Inflammatory macrophage treated with lipopolysaccharide for 1 hour (primary cell): ENCODE measurements around the gene EFCAB8.
A peak's percentile ranks its signal among the peaks of the same experiment; 100 is the strongest.
"Not testable (repeated sequence)": the region's sequence is repeated elsewhere in the genome, so short reads cannot be mapped to it uniquely, and the experiment has no call there.

Source experiments
- DNase-seq, 2 donors: peaks; one replicate each; pipeline ENCODE4 v3.0.0-alpha.2; 2020 to 2022

EFCAB8 gene

GRCh38 chr20:32960849-32961731 lies 102.4 kb downstream of the EFCAB8 start:
- DNase-seq, result no peak

DNA sequence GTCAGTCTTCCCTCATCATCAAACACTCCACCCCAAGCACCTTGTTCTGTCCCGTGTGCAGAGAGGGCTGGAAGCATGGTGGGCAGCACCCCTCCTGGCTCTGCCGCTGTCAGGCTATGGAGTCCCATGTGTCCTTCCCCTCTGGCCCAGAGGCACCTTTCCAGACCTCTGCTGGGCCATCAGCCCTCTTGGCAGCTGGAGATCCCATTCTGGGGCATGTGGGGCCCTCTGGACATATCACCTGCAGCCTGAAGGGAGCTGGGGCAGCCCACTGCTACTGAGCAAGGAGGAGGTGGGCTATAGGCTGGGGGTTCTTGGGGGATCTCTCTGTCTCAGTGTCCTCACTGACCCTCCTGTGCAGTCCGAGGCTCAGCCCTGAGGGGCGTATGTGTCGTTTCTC lies 103.3 kb downstream of the EFCAB8 start:
- no peak for DNase-seq

GRCh38 chr20:32962646-32963045 lies 103.9 kb downstream of the EFCAB8 start:
- not testable (repeated sequence) for DNase-seq

- DNase-seq, result no peak
Measured at GRCh38 chr20:32963176-32963575, 104.5 kb downstream of the EFCAB8 start.

GRCh38 chr20:32964575-32964974 lies 105.9 kb downstream of the EFCAB8 start:
- no peak for DNase-seq

GRCh38 chr20:32965115-32965514 lies 106.4 kb downstream of the EFCAB8 start:
- DNase-seq, result no peak

GRCh38 chr20:32965581-32966373 lies 107.1 kb downstream of the EFCAB8 start:
- DNase-seq, result no peak

GRCh38 chr20:32966382-32966781 lies 107.7 kb downstream of the EFCAB8 start:
- DNase-seq, result no peak

DNA sequence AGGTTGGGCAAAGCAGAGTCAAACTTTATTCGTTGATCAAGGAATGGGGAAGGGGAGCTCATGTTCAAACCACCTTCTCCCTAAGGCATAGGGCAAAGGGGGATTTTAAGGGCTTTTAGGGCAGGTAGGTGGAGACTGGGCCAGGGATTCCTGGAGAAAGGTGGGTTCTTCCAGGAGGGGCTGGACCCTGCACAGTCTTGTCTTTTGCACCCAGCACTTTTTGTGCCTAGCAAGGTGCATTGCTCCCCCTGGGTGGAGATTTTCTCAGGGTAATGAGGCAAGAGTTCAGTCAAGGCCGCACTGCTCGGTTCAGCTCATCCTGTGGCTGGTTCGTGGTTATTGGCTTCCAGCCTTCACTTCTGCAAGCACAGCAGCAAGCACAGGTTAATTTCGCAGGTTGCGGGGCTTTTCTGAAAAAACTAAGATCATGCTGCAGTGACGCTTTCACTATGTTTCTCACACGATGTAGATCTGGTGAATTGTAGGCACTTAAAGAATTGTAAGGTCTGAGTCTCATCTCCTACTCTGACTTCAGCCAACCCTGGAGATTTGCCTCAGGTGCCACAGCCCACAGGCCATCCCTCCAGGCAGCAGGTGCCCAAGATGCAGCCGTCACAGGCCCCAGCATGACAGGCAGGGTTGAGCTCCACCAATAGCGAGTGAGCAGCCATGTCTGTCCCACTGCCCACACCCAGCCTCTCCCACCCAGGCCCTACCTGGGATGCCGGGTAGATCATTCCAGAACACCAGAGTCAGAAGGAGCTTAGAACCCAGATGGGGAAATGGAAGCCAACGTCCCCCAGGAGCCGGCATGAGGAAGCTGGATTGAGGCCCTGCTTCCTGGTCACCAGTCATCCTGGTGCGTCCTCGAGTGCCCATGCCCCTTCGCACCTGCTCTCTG lies 108.4 kb downstream of the EFCAB8 start:
- no peak for DNase-seq

DNA sequence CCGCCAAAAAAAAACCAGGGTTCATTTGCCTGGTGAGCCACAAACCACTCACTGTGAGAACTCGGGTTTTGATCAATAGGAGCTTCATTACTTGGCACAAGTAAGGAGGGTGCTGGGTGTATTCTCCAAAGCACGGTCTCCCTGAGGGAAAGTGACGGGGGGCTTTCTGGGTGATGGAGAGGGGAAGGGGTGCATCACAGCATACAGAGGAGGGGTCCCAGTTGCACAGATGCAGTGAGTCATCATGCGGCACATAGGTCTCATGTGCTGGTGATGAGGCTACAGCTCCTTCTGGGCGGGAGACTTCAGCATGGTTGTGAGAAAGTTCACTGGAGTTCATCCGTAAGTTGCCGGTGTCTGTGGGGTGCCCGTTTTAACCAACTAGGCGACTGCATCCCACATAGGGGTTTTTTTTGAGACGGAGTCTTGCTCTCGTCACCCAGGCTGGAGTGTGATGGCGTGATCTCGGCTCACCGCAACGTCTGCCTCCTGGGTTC lies 109.3 kb downstream of the EFCAB8 start:
- no peak for DNase-seq

GRCh38 chr20:32968478-32969241 lies 109.9 kb downstream of the EFCAB8 start:
- DNase-seq, result no peak

DNA sequence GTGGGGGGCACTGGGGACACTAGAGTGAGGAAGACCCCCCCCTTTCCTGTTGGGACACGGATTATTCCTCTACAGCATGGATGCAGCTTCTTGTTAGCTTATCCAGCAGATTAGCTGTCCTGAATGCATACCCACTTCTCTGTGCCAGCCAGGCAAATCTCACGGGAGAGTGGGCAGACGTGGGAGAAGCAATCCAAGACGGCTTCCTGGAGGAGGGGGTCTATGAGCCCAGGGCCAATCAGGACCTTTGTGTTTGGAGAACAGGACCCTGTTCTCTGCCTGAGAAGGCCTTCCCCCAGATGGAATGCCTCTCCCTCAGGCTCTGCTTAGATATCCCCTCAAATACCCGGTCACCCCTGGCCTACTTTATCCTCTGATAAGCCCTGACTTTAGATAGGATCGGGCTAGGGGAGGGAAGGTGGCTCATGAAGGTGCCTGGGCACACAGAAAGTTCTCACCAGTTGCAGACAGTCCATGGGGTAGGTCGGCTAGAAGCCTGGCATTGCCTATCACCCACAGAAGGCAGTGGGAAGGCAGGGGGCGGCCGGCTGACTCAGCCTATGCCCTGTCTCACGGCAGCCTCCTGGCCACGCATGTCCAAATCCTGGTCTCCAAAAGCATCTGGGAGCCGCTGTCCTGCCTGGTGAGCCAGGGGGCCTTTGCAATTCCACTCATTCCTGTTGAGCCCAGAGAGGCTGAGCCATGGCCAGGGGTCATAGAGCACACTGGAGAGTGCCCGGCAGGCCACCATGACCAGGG lies 110.8 kb downstream of the EFCAB8 start:
- no peak for DNase-seq

- no peak for DNase-seq
Measured at GRCh38 chr20:32970115-32970972, 111.6 kb downstream of the EFCAB8 start.

DNA sequence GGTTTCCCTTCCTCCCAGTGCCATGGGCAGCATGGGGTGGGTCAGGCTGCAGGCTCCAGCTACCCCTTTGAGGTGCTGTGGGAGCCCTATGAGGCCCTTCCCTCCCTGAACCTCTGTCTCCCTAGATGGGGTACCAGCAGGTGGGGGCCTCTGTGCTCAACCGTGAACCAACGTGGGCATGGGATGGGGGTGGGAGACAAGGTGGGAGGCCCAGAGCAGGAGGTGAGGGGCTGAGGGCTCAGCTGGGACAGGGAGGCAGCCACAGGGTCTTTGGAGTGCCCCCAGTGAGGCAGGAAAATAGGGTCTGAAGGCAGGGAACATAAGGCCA lies 112.2 kb downstream of the EFCAB8 start:
- no peak for DNase-seq

- DNase-seq, result no peak
Measured at GRCh38 chr20:32971703-32972161, 113.0 kb downstream of the EFCAB8 start.

GRCh38 chr20:32972181-32973076 lies 113.7 kb downstream of the EFCAB8 start:
- peak; percentile 23 to 67 for DNase-seq

DNA sequence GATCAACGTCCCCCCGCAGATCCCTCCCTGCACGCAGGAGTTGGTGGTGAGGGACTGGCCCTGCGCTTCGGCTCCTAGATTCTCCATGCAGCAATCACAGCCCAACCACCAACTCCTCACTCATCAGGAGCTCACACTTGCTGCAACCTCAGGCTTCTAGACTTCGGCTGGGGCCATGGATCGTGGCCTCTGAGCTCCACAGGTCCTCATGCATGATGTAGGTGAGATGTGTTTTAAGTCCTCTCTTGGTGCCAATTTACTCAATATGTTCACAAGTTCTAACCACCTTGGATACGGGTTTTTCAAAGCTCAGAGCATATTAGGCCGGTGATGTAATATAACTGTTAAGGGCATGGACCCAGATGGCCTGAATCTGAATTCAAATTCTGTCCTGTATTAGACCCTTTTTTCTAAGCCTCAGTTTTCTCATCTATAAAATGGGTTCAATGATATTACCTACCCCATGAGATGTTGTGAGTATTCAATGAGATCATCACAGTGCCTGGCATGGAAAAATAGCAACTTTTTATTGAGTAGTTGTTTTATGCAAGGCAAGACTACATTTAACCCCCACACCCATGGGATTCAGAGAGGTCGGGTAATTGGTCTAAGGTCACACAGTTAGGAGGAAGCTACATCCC lies 114.5 kb downstream of the EFCAB8 start:
- DNase-seq, result no peak
